GM19193 (cell line): Measurements from ENCODE around the gene SRP14.

Experiments
- POLR2A ChIP-seq: IDR thresholded peaks from 4 replicates; pipeline ENCODE4 v1.6.1; 2011; ENCODE audit not compliant: insufficient read depth, insufficient read length; ENCODE audit errors: extremely low read depth

The SRP14 gene

GRCh38 chr15:40046721-40047414 is 7.9 kb upstream of the SRP14 start:
- TF ChIP-seq POLR2A, result no peak

DNA sequence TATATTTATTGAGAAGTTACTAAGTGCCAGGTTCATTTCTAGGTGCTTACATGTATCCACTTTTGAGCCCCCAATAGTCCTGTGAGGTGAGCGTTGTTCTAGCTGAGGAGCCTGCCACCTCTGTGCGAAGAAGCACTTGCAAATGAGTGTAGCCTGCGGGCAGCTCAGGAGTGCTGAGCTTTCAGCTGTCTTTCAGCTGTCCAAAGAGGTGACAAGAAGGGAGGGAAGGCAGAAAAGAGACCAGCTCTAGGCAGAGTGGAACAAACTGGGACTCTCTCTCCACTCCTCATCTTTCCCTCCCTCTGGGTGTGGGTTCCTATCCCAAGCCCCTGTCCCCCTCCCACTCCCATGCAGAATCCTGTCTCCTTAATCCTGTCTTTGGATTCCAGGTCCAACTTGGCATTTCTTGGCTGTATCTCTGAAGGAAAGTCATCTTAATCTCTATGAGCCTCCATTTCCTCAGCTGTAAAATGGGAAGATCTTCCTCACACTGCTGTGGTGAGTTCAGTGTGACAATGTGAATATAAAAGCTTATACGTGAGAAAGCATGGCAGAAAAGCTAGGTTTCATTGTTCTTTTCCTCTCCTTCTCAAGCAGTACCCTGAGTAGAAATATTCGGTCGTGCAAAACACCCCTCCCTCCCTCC is 6.7 kb upstream of the SRP14 start:
- no peak for TF ChIP-seq POLR2A

GRCh38 chr15:40044717-40045571 is 6.0 kb upstream of the SRP14 start:
- no peak for TF ChIP-seq POLR2A

DNA sequence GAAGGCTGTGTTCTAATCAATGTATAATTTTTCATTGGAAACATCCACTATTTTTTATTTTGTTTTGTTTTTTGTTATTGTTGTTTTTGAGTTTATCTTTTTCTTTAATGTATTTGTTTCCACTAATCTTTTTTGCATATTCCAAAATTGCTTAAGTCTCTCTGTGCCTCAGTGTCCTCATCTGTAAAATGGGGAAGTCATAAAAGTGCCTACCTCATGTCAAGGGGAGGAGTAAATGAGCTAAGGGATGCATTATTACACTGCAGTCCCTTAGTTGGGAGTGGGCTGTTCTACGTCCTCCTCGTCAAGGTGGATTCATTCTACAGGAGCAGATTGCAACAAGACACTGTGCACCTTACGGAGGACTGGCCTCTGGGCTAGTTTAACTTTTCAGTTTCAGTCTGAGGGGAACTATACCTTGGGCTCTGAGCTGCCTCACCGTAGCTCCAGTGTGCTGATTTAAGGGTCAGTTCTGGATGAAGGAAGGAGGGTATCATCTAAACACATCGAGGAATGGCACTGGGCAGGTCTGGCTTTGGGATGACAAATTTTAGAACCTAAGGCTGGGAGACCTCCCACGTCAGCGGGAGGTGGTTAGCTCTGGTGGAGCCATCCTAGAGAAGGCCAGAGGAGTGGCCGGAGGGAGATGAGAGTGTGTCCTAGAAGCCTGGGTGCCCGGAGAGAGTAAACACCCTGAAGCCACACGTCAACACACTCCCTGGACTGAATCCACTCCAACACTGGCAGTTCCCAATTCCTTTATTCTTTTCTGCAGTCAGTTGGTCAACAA is 5.1 kb upstream of the SRP14 start:
- TF ChIP-seq POLR2A, result no peak

GRCh38 chr15:40042791-40043320 is 3.9 kb upstream of the SRP14 start:
- TF ChIP-seq POLR2A, result no peak

DNA sequence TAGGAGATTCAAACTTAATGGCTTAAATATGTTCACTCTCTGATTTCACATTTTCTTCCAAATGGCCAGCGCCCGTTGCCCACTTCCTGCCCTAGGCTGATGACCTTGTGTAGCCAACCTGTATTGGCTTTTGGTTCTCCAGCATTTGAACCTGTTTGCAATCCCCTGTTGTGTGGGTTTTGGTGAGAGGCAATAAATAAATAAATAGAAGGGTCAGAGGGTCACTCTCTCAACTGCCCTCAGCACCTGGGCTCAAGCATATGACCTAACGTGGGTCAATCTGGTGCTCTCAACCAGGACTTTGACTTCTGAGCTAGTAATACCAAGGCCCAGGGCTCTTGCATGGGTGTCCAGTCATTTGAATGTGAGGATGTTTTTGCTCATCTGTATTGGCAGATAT is 1.8 kb upstream of the SRP14 start:
- no peak for TF ChIP-seq POLR2A

DNA sequence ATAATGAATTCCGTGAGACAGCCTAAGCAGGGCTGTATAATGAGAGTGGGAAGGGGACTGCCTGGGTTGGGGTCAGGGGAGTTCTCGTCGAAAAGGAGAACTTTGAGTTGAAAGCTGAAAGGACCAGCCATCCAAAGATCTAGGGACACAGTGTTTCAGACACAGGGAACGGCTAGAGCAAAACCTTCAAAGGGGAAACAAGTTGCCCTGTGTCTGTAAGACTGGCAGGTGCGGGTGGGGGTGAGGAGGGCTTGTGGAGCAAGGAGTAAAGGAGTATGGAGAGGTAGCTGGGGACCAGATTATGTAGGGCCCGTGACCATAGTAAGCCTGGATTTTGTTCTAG is 1.3 kb upstream of the SRP14 start:
- TF ChIP-seq POLR2A, result no peak

- no peak for TF ChIP-seq POLR2A
Measured at GRCh38 chr15:40038275-40038637, 725 bp downstream of the SRP14 start.

GRCh38 chr15:40037721-40038120 is 1.3 kb downstream of the SRP14 start:
- TF ChIP-seq POLR2A, result no peak

DNA sequence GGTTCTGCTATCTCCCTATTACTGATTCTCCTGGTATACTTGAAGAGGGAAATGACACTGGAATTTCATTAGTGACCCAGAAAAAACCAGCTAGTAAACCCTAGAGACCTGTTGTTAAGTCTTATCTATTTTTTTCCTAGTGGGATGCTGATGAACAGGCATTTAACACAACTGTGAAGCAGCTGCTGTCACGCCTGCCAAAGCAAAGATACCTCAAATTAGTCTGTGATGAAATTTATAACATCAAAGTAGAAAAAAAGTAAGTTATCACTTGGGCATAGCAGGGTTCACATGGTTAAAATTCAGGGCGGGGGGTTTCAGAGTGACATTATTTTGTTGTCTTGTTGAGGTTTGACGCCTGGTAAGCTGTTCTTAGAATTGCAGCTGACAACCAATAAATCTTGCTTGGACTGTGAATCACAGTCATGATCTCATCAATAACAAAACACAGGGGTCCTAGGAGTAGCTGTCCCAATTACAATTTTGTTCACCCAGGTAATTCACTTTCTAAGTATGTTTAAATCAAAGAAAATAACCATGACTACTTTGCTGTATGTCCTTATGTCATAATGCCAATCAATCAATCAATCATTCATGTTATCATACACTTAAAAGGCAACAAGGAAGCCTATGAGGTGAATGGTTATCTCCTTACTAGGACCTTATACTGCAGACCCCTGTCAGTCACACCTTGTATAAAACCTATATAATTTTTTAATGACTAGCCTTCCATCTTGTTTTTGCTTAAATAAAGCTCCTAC is 4.6 kb downstream of the SRP14 start:
- TF ChIP-seq POLR2A, result no peak

DNA sequence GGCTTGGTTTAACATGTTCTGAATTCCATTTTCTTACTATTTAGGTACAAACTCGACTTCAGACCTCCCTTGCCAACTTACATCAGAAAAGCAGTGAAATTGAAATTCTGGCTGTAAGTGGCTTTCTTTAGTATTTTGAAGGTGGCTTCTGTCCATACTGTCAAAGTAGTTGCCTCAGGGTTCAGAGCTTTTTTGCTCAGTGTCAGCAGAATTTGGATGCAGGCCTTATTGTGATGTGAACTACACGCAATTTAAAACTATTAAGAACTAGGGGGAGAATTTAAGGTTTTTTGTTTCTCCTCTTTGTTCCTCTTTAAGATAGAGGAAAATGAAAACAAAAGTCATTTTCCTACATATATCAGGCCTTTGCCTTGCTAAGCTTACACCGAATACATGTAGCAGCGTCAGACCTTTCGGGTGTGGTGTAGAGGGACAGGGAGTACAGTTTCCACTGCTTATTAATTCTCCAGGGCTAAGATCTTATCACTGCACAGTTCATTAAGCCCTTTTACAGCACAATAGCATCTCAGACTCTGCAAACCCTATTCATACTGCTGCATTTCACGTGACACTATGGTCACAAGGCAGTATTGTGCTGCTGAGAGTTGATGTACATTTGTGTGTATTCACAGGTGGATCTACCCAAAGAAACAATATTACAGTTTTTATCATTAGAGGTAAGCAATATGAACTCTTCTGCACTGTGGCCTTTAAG is 6.7 kb downstream of the SRP14 start:
- no peak for TF ChIP-seq POLR2A

DNA sequence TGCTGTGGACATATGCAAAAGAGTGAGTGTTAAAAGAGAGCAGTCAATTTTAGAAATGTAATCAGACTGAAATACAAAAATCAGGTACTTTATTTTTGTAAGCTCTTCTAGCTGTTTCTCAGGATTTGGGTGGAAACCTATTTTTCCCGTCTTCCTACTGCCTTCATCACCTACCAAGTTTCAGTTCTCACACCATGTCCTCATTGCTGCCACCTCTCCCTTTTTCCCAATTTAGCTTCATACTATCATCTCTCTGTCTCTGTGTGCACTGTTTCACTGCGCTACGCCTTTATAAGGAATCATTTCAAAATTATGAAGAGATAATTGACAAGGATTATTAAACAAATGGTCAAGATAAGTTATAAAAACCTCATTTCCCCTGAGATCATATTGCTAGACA is 7.7 kb downstream of the SRP14 start:
- TF ChIP-seq POLR2A, result no peak

GRCh38 chr15:40029979-40030893 is 8.7 kb downstream of the SRP14 start:
- TF ChIP-seq POLR2A, result no peak

DNA sequence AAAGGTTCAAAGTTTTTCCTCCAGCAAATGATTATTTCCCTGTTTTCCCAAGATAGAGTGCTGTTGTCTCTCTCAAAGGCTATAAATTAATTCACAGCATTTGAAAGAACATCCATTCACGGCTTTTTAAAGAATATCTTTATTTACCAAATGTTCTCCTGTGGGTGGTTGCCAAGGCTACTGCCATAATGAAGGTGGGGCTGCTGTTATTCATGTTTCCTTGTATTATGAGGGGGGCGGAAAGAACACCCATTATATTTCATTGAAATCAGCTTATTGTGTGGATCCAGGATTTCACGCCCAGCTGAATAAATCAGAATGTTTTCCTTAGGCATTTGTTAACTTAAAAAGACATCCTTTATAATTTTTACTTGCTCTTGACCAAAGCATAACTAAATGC is 10.1 kb downstream of the SRP14 start:
- TF ChIP-seq POLR2A, result no peak
